Fibroblast of peridontal ligament (primary cell): ENCODE measurements around the gene CD22.

Experiments used
- DNase-seq: peaks from one replicate; pipeline ENCODE4 v3.0.0-alpha.2; 2010; ENCODE audit errors: extremely low read depth

Gene CD22

DNA sequence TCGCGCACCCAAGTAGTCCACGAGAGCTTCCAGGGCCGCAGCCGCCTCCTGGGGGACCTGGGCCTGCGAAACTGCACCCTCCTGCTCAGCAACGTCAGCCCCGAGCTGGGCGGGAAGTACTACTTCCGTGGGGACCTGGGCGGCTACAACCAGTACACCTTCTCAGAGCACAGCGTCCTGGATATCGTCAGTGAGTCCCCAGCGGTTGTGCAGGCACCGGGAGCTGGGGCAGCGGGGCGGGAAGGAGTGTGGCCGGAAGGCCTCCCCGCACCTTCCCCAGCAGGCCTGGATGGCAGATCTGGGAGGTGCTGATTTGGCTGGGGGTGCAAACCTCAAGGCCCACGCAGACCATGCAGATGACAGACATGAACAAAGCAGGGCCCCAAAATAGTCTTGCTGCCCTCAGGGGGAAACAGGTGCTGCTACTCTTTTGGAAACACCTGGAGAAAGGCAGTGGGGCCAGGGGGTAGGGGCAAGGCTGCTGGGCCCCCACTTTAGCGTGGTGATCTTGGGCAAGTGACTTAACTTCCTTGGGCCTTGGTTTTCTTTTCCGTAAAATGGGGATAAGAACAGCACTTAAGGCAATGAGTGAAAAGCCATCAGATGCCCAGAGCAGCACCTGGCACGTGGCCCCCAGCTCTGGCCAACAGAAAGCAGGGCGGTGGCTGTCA is 33.1 kb upstream of the CD22 start:
- DNase-seq: no peak

DNA sequence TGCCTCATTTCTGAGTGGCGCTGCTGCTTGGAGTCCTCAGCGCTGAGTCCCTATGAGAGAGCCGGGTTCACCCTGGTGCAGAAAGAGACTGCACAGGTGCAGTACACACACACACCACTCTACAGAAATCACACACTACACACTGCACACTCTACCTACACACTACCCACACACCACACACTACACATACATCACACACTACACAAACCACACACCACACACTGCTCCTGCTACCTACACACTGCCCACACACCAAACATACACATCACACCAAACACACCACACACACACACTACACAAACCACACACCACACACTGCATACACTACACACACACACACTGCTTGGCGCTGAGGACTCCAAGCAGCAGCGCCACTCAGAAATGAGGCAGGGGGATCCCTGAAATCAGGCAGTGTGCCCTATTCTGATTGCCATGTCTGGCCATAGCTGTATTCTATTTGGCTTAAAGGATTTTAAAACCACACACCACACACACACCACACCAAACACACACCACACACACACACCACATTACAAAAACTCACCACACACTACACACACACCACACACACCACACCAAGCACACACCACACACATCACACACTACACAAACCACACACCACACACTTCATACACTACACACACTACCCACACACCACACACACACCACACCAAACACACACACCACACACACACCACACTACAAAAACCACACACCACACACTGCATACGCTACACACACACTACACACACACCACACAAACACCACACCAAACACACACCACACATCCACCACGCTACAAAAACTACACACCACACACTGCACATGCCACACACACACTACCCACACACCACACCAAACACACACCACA is 32.1 kb upstream of the CD22 start:
- DNase-seq: no peak

DNA sequence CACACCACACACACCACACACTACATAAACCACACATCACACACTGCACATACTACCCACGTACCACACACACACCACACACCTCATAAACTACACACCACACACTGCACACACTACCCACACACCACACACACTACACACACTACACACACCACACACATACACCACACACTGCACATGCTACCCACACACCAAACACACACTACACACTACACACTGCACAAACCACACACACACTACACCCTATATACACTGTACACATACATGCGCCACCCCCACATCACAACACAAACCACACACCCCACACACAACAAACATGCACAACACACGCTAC is 31.5 kb upstream of the CD22 start:
- DNase-seq: no peak

DNA sequence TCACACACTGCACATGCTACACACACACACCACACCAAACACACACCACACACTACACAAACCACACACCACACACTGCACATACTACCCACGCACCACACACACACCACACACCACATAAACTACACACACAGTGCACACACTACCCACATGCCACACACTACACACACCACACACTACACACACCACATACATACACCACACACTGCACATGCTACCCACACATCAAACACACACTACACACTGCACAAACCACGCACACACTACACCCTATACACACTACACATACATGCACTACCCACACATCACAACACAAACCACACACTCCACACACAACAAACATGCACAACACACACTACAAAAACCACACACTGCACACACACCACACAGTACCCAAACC is 31.1 kb upstream of the CD22 start:
- DNase-seq: no peak

DNA sequence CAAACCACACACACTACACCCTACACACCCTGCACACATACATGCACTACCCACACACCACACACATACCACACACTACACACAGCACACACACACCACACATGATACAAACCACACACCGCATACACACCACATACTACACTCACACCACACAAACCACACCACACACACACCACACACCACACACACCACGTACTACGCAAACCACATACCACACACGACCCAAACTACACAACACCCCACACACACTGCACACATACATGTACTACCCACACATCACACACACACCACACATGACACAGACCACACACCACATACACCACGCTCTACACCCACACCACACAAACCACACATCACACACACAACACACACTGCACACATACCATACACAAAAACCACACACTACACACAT is 30.4 kb upstream of the CD22 start:
- DNase-seq: no peak

DNA sequence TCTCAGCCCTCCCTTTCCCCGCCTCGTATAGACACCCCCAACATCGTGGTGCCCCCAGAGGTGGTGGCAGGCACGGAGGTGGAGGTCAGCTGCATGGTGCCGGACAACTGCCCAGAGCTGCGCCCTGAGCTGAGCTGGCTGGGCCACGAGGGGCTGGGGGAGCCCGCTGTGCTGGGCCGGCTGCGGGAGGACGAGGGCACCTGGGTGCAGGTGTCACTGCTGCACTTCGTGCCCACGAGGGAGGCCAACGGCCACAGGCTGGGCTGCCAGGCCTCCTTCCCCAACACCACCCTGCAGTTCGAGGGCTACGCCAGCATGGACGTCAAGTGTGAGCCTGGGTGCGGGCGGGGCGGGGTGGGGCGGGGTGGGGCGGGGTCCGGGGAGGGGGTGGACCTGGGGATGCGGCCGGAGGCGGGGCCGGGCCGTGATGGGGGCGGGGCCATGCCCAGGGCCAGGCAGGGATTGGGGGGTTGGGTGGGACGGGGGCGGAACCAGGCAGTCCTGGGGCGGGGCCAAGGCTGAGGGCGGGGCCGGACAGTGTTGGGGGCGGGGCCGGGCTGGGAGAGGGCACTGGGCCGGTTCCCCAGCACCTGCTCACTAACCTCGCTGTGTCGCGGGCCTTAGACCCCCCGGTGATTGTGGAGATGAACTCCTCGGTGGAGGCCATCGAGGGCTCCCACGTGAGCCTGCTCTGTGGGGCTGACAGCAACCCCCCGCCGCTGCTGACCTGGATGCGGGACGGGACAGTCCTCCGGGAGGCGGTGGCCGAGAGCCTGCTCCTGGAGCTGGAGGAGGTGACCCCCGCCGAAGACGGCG is 29.3 kb upstream of the CD22 start:
- DNase-seq: no peak

DNA sequence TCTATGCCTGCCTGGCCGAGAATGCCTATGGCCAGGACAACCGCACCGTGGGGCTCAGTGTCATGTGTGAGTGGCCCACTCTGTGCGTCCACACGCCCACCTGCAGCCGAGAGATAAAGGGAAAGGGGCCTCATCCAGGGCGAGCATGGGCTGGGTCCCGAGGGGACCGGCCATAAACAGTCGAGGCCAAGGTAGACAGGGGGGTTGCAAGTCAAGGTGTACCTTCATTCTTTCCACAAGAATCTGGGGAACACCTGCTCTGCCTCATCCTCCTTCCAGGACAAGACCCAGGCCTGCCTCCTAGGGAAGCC is 28.7 kb upstream of the CD22 start:
- DNase-seq: no peak

DNA sequence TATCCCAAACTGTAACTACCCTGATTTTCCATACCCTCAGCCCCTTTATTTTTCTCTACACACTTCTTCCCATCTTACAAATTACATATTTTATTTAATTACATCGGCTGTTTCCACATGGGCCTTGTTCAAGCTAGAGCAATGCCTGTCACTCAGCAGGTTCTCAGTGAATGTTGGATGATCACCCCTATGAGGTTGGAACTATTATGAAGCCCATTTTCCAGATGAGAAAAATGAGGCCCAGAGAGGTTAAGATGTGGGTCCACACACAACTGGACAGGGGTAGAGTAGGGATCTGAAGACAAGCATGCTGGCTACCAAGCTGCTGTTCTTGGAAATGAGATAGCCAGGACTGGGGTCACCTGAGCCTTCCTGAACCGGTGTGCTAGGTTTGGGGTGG is 27.0 kb upstream of the CD22 start:
- no peak for DNase-seq

DNA sequence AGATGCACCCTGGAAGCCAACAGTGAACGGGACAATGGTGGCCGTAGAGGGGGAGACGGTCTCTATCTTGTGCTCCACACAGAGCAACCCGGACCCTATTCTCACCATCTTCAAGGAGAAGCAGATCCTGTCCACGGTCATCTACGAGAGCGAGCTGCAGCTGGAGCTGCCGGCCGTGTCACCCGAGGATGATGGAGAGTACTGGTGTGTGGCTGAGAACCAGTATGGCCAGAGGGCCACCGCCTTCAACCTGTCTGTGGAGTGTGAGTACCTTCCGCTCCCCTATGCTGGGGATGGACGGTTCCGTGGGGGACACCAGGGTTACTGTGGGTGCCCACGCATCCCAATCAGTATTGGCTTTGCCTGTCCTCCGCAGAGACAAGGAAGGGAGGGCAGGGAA is 26.5 kb upstream of the CD22 start:
- DNase-seq: no peak

DNA sequence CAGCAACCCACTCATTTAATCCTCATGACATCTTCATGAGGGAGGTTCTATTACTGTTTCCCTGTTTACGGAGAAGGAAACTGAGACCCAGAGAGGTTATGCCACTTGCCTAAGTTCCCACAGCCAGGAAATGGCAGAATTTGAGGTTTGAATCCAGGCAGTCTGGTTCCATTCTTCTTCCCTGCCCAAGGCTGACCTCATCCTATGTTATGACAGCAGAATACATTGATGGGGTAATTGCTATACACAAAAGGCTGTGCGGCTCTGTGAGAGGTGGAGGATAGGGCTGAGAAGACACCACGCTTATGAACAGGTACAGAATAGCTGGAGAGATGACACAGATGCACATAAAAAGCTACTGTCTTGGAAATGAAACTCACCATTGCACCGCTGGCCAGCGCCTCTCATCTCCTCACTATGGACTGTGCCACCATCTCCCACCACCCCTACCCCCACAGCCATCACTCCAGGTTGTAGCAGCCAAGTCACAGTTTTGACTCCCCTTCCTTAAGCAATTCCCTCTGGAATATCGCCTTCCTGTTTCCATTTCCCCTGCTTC is 25.6 kb upstream of the CD22 start:
- no peak for DNase-seq

DNA sequence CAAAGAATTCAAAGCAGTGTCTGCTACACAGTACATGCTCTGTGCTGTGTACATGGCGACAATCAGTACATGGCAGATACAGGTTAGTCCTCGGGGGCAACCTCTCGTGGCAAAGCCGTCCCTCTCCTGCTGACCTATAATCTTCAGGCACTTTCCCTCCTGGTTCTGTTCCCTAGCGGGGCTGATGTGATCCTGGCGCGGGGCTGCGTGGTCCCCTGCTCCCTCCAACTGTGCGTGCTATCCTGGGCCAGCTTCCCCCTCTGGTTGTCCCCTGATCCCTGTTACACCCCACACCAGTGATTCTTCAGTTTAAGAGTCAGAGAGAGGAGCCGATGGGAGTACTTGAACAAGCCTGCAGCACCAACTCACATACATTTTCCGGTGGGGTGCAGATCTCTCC is 25.0 kb upstream of the CD22 start:
- no peak for DNase-seq

DNA sequence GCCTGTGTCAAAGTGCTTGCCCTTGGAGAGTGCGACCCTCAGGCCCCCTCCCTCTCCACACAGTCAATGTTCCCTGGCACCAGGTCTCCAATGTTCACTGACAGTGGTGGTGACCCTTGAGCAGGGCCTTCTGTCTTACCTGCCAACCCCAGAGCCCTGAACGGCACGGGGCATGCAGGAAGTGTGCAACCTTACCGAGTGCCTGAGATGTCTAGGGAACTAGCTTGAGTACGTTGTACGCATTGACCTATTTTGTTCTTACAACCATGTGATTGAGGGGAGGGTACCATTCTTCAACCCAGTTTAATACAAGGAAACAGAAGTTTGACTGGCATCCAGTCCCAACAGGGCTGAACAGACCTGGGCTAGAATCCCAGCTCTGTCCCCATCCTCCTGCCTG is 23.8 kb upstream of the CD22 start:
- no peak for DNase-seq

DNA sequence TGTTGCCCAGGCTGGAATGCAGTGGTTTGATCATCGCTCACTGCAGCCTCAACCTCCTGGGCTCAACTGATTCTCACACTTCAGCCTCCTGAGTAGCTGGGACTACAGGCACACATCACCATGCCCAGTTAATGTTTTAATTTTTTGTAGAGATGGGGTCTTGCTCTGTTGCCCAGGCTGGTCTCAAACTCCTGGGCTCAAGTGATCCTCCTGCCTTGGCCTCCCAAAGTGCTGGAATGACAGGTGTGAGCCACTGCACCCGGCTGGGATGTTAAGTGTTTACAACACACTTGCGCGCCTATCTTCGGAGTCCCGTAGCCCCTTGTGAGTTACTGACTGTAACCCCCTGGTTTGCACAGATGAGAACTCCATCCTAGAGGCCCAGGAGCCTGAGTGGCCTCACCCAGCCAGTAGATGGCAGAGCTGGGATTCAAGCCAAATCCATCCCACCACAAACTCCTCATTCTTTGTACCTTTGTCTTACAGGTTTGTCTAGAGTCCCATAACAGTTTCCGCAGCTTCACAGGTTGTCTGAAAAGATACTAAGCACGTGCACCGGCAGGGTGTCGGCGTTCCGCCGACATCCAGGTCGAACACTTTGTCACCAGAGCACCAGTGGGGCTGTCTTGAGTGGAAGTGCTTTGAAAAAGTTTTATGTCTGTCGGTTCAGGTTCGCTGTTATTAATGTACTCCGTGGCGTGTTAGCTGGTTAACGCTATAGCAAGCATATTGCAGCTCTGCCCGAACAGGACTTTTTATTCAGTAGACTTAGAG is 22.3 kb upstream of the CD22 start:
- no peak for DNase-seq

DNA sequence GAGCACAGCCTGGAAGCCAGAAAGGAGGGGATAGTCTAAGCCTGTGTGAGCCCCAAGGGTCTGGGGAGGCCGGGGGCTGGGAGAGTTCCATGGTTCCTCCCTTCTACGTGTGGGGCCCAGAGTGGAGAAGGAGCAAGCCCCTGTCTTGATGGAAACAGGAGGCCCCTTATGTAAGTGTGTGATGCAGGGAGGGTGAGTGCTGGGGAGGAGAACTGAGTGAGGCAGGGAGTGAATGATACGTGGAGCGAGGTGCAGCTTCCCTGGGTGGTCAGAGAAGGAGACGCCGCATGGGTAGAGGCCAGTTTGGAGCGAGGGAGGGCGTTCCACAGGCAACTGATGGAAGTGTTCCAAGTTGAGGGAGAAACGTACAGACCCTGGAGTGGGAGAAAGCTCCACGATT is 21.1 kb upstream of the CD22 start:
- no peak for DNase-seq

DNA sequence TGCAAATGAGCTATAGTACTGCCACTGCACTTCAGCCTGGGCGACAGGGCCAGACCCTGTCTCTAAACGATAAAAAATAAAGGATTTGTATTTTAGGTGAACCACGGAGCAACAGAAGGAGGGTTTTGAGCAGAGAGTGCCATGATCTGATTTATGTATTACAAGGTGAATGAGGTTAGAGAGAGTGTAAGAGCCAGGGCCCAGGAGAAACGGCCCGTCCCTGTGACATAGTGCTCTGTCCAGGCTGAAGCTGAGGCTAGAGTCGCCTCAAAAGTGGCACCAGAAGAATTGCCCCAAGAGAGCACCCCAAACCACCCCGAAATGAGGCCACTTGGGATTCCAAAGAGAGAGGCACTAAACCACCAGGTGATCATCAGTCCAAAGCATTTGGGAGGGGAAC is 20.1 kb upstream of the CD22 start:
- DNase-seq: no peak

DNA sequence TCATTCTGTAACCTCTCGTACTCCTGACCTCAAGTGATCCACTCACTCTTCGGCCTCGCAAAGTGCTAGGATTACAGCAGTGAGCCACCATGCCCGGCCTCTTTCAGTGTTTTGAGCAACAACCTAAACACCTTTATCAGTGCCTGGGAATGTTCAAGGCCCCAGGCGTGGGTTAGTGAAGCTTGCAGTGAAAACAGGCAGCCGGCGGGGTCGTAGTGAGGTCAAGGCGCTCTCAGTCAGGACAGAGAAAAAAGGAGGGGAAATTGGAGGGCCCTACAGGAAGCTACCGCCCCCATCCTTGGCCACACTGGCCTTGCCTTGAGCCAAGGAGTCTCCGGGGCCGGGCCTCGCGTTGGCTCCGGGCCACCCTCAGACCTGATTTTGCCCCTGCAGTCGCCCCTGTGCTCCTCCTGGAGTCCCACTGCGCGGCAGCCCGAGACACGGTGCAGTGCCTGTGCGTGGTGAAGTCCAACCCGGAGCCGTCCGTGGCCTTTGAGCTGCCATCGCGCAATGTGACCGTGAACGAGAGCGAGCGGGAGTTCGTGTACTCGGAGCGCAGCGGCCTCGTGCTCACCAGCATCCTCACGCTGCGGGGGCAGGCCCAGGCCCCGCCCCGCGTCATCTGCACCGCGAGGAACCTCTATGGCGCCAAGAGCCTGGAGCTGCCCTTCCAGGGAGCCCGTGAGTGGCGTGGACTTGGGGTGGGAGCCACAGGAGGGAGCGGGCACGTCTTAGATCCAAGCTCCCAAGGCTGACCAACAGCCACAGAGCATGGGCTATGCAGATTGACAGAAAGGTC is 19.3 kb upstream of the CD22 start:
- no peak for DNase-seq

DNA sequence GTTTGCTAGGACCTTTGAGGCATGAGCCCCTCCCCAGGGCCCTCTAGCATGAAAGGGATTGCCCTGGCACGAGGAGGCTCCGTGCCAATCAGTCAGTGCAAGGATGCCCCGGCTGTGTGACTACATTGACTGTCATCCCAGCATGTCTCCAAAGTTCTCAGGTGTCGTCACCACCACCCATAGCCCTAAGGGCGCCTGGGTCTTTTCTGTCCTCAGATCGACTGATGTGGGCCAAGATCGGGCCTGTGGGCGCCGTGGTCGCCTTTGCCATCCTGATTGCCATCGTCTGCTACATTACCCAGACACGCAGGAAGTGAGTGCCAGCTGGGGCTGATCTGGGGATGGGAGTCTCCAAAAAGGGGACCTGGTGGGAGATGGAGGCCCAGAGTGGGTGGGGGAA is 18.7 kb upstream of the CD22 start:
- no peak for DNase-seq

DNA sequence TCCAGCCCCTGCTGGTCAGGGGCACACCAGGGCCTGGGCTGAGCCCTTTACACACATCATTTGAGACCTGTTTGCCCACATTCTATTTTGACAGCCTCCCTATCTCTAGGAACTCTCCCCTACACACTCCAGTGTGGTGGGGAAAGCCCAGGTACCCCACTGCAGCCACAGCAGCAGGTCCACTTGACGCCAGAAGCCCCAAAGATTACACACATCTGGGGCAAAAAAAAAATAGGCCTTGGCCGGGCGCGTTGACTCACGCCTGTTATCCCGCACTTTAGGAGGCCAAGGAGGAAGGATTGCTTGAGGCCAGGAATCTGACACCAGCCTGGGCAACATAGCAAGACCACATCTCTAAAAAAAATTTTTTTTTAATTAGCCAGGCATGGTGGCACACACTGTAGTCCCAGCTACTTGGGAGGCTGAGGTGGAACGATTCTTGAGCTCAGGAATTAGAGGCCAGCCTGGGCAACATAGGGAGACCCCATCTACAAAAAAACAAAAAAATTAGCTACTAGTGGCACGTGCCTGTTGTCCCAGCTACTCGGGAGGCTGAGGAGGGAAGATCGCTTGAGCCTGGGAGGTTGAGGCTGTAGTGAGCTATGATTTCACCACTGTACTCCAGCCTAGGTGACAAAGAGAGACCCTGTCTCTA is 18.0 kb upstream of the CD22 start:
- DNase-seq: no peak

DNA sequence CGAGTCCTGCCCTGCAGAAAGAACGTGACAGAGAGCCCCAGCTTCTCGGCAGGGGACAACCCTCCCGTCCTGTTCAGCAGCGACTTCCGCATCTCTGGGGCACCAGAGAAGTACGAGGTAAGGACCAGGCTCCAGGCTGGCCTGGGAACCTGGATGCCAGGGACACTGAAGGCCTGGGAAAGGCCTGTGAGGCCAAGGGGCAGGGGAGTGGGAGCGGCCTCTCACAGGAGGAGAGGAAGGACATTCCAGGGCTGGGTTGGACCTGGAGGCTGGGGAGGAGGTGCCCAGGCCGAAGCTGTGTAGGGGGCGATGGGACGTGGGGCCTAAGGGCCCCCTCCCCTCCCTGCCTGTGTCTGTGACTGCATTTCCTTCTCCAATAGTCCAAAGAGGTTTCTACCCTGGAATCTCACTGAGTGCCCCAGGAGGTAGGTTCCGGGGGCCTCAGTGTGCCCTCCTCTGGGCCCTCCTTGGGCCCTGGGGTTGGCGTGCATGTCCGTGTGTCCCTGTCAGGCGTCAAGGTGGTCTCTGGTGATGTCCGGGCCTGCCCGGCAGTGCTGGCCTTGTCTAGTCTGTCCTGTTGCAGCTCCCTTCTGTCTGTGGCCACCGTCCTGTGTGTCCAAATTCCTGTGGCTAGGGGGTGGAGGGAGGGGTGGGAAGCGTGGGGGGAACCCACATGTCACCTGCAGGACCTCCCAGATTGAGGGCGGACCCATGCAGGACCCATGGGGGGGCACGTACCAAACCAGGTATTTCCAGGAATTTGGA is 16.9 kb upstream of the CD22 start:
- no peak for DNase-seq

DNA sequence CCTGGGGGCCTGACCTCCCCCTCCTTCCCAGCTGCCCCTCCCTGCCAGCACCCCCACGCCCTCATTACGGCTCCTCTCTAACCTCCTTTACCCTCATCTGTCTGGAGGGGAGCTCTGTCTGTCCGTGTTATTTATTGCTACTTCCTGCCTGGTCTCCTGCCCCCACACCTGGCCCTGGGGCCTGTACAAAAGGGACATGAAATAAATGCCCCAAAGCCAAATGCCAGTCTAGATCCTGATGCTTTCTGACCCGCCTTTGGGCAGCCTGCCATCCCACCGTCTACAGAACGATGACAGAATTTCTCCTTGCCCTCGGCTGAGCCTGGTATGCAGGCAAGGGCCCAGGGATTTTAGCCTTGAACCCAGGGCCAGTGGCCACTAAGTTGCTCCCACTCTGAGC is 15.4 kb upstream of the CD22 start:
- no peak for DNase-seq
